ENCODE measurements around the gene MAGED2. TPM values are rescaled to one million over a fixed set of nuclear protein-coding genes. Genes with fewer than 3 reads are reported as not detected.

MAGED2 gene
- total and polyA plus RNA-seq, 2 donors (not counting 3 experiments of a cell fraction or from before 2014, with no cell fraction given) = 241 to 309 TPM

DNA sequence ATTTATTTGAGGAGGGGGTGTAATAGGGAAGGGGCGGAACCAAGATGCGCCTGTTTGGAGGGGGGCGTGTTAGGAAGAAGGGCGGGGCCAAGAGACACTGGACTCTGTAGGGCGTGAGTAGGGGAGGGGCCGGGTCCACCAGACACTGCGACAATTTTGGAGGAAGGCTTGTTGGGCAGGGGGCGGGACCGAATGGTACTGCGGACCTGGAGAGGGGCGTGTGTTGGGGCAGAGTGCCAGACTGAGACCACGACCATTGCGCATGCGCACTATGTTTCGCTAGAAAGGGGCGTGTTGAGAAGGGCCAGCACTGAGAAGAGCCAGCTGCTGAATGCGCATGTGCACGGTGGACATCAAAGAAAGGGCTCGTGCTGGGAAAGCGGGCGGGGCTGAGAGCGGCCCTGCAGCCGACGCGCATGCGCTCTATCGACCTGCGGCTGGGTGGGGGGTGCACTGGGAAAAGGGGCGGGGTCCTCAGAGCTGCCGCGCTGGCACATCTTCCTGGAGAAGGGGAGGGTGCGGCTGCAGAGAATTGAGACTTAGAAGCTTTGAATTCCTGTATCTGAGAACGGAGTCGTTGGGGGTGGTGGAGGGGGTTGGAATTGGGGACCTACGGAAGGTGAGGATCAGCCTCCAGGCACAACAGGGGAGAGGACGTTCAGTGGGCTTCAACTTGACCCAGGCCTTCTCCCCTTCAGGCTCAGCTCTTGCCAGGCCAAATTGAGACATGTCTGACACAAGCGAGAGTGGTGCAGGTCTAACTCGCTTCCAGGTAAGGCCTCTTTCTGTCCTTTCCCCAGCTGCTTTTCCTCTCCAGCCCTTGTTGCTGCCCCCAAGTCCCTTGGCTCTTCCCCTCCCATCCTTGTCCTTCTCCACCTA is 1.3 kb downstream of the MAGED2 start:
- intact Hi-C loops (cut with micrococcal nuclease) = loop anchor here (1.0 to 10.0 kb wide), 11 partner anchors 113 to 1753 kb away; partner anchors contain the start of genes APEX2, FAM120C, HUWE1 and PHF8
- Histone ChIP-seq H3K4me3 (replicated peaks in 1 of 3; ENCODE audit: insufficient read depth in 1 of 3, low read depth in 1 of 3, low read length in 3 of 3) (peak overlapping the region; percentile 43 to 83 (median 81)), H3K27me3 (ENCODE audit: control insufficient read depth in 2 of 2, insufficient read depth in 2 of 2, low read length in 2 of 2) (peaks cover 3 to 10% of the 10 kb centered on the region in 2 experiments), H3K4me1 (ENCODE audit: control insufficient read depth, extremely low read depth, insufficient read depth, low read length) (peaks cover 5% of the 10 kb centered on the region), H3K4me2 (ENCODE audit: insufficient read depth, low read length) (peak overlapping the region; percentile 67), H2AFZ (ENCODE audit: low read depth, low read length) (peak overlapping the region; percentile 79), H3K79me2 (ENCODE audit: control insufficient read depth, insufficient read depth, low read length) (peaks cover 18% of the 10 kb centered on the region), H3K36me3 (ENCODE audit: control insufficient read depth in 2 of 2, extremely low read depth in 1 of 2, insufficient read depth in 2 of 2, low read length in 2 of 2) (peaks cover 0 to 37% of the 10 kb centered on the region in 2 experiments), H3K9me3 (replicated peaks; ENCODE audit: control insufficient read depth, insufficient read depth, low read length) (no peaks in the 10 kb centered on the region), H3K27ac (ENCODE audit: insufficient read depth, low read depth, low read length) (peak overlapping the region; percentile 23), H4K20me1 (replicated peaks; ENCODE audit: control insufficient read depth, extremely low read depth, insufficient read depth, low read length) (no peaks in the 10 kb centered on the region), H3K9me1 (replicated peaks; ENCODE audit: control insufficient read depth, extremely low read depth, insufficient read depth, low read length) (no peaks in the 10 kb centered on the region), H3K9ac (replicated peaks; ENCODE audit: extremely low read depth, insufficient read depth, low read length) (peak overlapping the region; percentile 64)
- DNase-seq (ENCODE audit: low read depth, low spot score) = peak; percentile 98
- peak; percentile 99 for FAIRE-seq
- peak; percentile 44 for TF ChIP-seq POLR2AphosphoS5 (IDR thresholded peaks at IDR 0.05; ENCODE audit: insufficient read depth, low read depth, low read length)
- peak; percentile 66 for TF ChIP-seq POLR2A (IDR thresholded peaks at IDR 0.05; ENCODE audit: low read depth, low read length)
- TF ChIP-seq MYC (IDR thresholded peaks at IDR 0.05; ENCODE audit: low read depth, low read length) = no peak
- TSS peak; percentile 50 for BruUV-seq (replicated peaks)
- ChIA-PET POLR2A (interaction anchor here (1.0 kb wide), 1 partner anchor 169 kb away, joined by 3 read pairs; no protein-coding TSS in a partner anchor), CTCF (interaction anchor here (0.8 kb wide), 1 partner anchor 170 kb away, joined by 3 read pairs; no protein-coding TSS in a partner anchor)
- dilution Hi-C loops (cut with MboI; ENCODE audit: extremely low pct_ligation_motif_present, low sequenced_read_pairs) = no loop called here

DNA sequence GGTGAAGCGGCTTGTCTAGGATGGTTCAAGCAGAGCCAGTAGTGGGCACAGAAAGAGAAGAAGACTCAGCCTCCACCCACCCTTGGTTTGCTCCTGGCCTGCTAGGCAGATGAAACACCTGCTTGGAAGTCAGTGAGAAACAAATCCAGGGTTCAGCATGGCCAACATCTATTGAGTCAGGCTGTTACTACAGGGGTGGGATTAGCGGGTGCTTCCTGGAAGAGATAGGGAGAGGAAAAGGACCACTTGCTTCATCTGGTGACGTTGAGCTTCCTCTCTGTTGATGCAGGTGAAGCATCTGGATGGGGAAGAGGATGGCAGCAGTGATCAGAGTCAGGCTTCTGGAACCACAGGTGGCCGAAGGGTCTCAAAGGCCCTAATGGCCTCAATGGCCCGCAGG is 3.0 kb downstream of the MAGED2 start:
- BruUV-seq (replicated peaks) = no TSS peak
- POLR2A ChIA-PET = no interaction called here

More for the DNA sequence above, 3.0 kb downstream of the MAGED2 start:
- Histone ChIP-seq H3K27ac (ENCODE audit: insufficient read depth, low read depth, low read length) (no peak overlapping the region), H3K4me1 (ENCODE audit: control insufficient read depth, extremely low read depth, insufficient read depth, low read length) (peaks cover 5% of the 10 kb centered on the region), H3K4me3 (replicated peaks in 1 of 3; ENCODE audit: insufficient read depth in 1 of 3, low read depth in 1 of 3, low read length in 3 of 3) (peak overlapping the region in 1 of 3 experiments; percentile 53), H3K9me3 (replicated peaks; ENCODE audit: control insufficient read depth, insufficient read depth, low read length) (no peaks in the 10 kb centered on the region), H3K36me3 (ENCODE audit: control insufficient read depth in 2 of 2, extremely low read depth in 1 of 2, insufficient read depth in 2 of 2, low read length in 2 of 2) (peaks cover 2 to 45% of the 10 kb centered on the region in 2 experiments), H3K27me3 (ENCODE audit: control insufficient read depth in 2 of 2, insufficient read depth in 2 of 2, low read length in 2 of 2) (peaks cover 3 to 10% of the 10 kb centered on the region in 2 experiments), H3K9ac (replicated peaks; ENCODE audit: extremely low read depth, insufficient read depth, low read length) (no peak overlapping the region), H3K4me2 (ENCODE audit: insufficient read depth, low read length) (no peak overlapping the region), H3K9me1 (replicated peaks; ENCODE audit: control insufficient read depth, extremely low read depth, insufficient read depth, low read length) (no peaks in the 10 kb centered on the region), H3K79me2 (ENCODE audit: control insufficient read depth, insufficient read depth, low read length) (peaks cover 18% of the 10 kb centered on the region), H2AFZ (ENCODE audit: low read depth, low read length) (no peak overlapping the region), H4K20me1 (replicated peaks; ENCODE audit: control insufficient read depth, extremely low read depth, insufficient read depth, low read length) (no peaks in the 10 kb centered on the region)
- TF ChIP-seq GATA2 (IDR thresholded peaks at IDR 0.05; ENCODE audit: insufficient read depth, insufficient read length, low read depth, low read length) (no peak), EZH2 (IDR thresholded peaks at IDR 0.05; ENCODE audit: borderline replicate concordance, low read depth, low read length, severe bottlenecking) (no peak), JUN (IDR thresholded peaks at IDR 0.05; ENCODE audit: borderline replicate concordance, insufficient read depth, insufficient read length, low read depth) (no peak), FOS (IDR thresholded peaks at IDR 0.05; ENCODE audit: borderline replicate concordance, insufficient read depth, low read length) (no peak), MYC (IDR thresholded peaks at IDR 0.05; ENCODE audit: low read depth, low read length) (no peak), POLR2A (IDR thresholded peaks at IDR 0.05; ENCODE audit: low read depth, low read length) (no peak), POLR2AphosphoS5 (IDR thresholded peaks at IDR 0.05; ENCODE audit: insufficient read depth, low read depth, low read length) (no peak)
- TF ChIP-seq, protein P1, sequence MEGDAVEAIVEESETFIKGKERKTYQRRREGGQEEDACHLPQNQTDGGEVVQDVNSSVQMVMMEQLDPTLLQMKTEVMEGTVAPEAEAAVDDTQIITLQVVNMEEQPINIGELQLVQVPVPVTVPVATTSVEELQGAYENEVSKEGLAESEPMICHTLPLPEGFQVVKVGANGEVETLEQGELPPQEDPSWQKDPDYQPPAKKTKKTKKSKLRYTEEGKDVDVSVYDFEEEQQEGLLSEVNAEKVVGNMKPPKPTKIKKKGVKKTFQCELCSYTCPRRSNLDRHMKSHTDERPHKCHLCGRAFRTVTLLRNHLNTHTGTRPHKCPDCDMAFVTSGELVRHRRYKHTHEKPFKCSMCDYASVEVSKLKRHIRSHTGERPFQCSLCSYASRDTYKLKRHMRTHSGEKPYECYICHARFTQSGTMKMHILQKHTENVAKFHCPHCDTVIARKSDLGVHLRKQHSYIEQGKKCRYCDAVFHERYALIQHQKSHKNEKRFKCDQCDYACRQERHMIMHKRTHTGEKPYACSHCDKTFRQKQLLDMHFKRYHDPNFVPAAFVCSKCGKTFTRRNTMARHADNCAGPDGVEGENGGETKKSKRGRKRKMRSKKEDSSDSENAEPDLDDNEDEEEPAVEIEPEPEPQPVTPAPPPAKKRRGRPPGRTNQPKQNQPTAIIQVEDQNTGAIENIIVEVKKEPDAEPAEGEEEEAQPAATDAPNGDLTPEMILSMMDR (IDR thresholded peaks at IDR 0.05; ENCODE audit: extremely low read depth in 1 of 2, insufficient read depth in 1 of 2, low read depth in 1 of 2, low read length in 2 of 2) = no peak
- TF ChIP-seq, protein P2, sequence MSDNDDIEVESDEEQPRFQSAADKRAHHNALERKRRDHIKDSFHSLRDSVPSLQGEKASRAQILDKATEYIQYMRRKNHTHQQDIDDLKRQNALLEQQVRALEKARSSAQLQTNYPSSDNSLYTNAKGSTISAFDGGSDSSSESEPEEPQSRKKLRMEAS (IDR thresholded peaks at IDR 0.05; ENCODE audit: insufficient read depth, insufficient read length) = no peak
- CTCF ChIA-PET = interaction anchor here (1.3 kb wide), 1 partner anchor 171 kb away, joined by 3 read pairs; no protein-coding TSS in a partner anchor
- dilution Hi-C loops (cut with MboI; ENCODE audit: extremely low pct_ligation_motif_present, low sequenced_read_pairs) (no loop called here), intact Hi-C loops (cut with micrococcal nuclease) (no loop called here)
- FAIRE-seq (no peak), DNase-seq (ENCODE audit: low read depth, low spot score) (no peak)
